Posterior cingulate gyrus (tissue), 11 donors: ENCODE data around the gene SOS1.

Experiments
- DNase-seq, 10 donors: peaks; one replicate each; pipeline versions ENCODE4 v3.0.0 to v3.0.0-alpha.2; 2020 to 2021; ENCODE audit warnings: mixed read lengths in 3 of 10
- intact Hi-C: fragments of 100-400 bp; cut with DNase I; formaldehyde crosslinking; loops from one replicate; pipeline ENCODE4 v1.15.1; 2023

Gene SOS1

GRCh38 chr2:38978296-38978903, 142.5 kb downstream of the SOS1 start:
- intact Hi-C loops = no loop called here
- no peak for DNase-seq

GRCh38 chr2:38977047-38977446, 143.8 kb downstream of the SOS1 start:
- no peak for DNase-seq
- intact Hi-C loops = no loop called here

- DNase-seq = no peak
- intact Hi-C loops = no loop called here
Observed at GRCh38 chr2:38975042-38975441, 145.8 kb downstream of the SOS1 start.

GRCh38 chr2:38973266-38973665, 147.6 kb downstream of the SOS1 start:
- intact Hi-C loops = no loop called here
- DNase-seq = no peak

GRCh38 chr2:38971377-38971776, 149.5 kb downstream of the SOS1 start:
- no peak for DNase-seq
- intact Hi-C loops = no loop called here

GRCh38 chr2:38968021-38968420, 152.8 kb downstream of the SOS1 start:
- DNase-seq = no peak
- intact Hi-C loops = no loop called here

- no peak for DNase-seq
- intact Hi-C loops = no loop called here
Observed at GRCh38 chr2:38966678-38967077, 154.2 kb downstream of the SOS1 start.

- DNase-seq = no peak
- intact Hi-C loops = no loop called here
Observed at GRCh38 chr2:38966006-38966405, 154.8 kb downstream of the SOS1 start.

GRCh38 chr2:38960609-38961320, 160.1 kb downstream of the SOS1 start:
- intact Hi-C loops = no loop called here
- DNase-seq = peak in 1 of 10 donors; percentile 74

- intact Hi-C loops = no loop called here
- DNase-seq = peak in 9 of 10 donors; percentile 23 to 94 (median 59)
Observed at GRCh38 chr2:38959938-38960608, 160.8 kb downstream of the SOS1 start.

- intact Hi-C loops = no loop called here
- no peak for DNase-seq
Observed at GRCh38 chr2:38959466-38959865, 161.4 kb downstream of the SOS1 start.

GRCh38 chr2:38957972-38958371, 162.9 kb downstream of the SOS1 start:
- no peak for DNase-seq
- intact Hi-C loops = no loop called here

- DNase-seq = no peak
- intact Hi-C loops = no loop called here
Observed at GRCh38 chr2:38951766-38952165, 169.1 kb downstream of the SOS1 start.

- DNase-seq = no peak
- intact Hi-C loops = loop anchor here (10.0 kb wide), 1 partner anchor 276 kb away; no protein-coding TSS in a partner anchor
Observed at GRCh38 chr2:38948995-38949394, 171.9 kb downstream of the SOS1 start.

- intact Hi-C loops = loop anchor here (10.0 kb wide), 1 partner anchor 276 kb away; no protein-coding TSS in a partner anchor
Observed at GRCh38 chr2:38948387-38948882, 172.4 kb downstream of the SOS1 start.

GRCh38 chr2:38947241-38948239, 173.3 kb downstream of the SOS1 start:
- DNase-seq = peak; percentile 37 to 95 (median 74)

More at GRCh38 chr2:38948387-38948882, 172.4 kb downstream of the SOS1 start:
- no peak for DNase-seq

GRCh38 chr2:38945911-38946310, 174.9 kb downstream of the SOS1 start:
- intact Hi-C loops = loop anchor here (10.0 kb wide), 1 partner anchor 279 kb away; no protein-coding TSS in a partner anchor

More at GRCh38 chr2:38947241-38948239, 173.3 kb downstream of the SOS1 start:
- intact Hi-C loops = loop anchor here (10.0 kb wide), 1 partner anchor 277 kb away; no protein-coding TSS in a partner anchor

GRCh38 chr2:38945372-38945771, 175.5 kb downstream of the SOS1 start:
- no peak for DNase-seq
- intact Hi-C loops = loop anchor here (10.0 kb wide), 1 partner anchor 279 kb away; no protein-coding TSS in a partner anchor

More at GRCh38 chr2:38945911-38946310, 174.9 kb downstream of the SOS1 start:
- no peak for DNase-seq

- no peak for DNase-seq
- intact Hi-C loops = loop anchor here (10.0 kb wide), 1 partner anchor 281 kb away; no protein-coding TSS in a partner anchor
Observed at GRCh38 chr2:38943784-38944183, 177.1 kb downstream of the SOS1 start.

GRCh38 chr2:38940746-38941145, 180.1 kb downstream of the SOS1 start:
- no peak for DNase-seq
- intact Hi-C loops = loop anchor here (10.0 kb wide), 1 partner anchor 284 kb away; no protein-coding TSS in a partner anchor
